Epidermal melanocyte (primary cell): ENCODE data around the gene MYH11.

Experiments
- DNase-seq: peaks from one replicate; pipeline ENCODE4 v3.0.0; 2011; ENCODE audit warnings: low spot score; ENCODE audit not compliant: insufficient read length

Gene MYH11

DNA sequence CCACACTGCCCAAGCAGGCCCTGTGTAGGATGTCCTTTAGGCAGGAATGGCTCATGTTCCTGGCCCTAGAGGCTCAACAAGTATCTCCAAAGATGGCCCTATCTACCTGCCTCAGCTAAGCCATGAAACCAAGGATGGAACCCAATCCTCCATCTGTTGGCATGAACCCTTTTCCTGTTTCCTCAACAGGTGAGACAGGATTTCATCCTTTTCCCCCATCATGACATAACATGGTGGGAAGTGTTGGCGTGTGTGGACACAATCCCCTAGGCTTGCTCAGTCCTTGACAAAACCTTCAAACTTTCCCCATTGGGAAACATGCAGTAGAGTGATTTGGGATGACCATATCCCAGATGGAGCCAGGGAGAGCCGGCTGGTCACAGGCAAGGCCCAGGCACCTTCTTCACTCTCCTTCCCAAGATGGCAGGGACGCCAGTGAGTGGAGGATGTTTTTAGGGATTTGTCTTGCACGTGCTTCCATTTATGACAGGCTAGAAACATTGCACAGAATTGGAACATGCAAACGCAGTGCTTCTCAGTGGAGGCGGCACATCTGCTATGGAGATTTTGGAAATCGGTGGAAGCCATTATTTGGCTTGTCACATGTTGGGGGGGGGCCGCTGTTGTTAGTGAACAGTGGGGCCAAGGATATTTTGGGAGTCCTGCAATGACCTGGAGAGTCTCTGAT lies 77.0 kb downstream of the MYH11 start:
- no peak for DNase-seq

DNA sequence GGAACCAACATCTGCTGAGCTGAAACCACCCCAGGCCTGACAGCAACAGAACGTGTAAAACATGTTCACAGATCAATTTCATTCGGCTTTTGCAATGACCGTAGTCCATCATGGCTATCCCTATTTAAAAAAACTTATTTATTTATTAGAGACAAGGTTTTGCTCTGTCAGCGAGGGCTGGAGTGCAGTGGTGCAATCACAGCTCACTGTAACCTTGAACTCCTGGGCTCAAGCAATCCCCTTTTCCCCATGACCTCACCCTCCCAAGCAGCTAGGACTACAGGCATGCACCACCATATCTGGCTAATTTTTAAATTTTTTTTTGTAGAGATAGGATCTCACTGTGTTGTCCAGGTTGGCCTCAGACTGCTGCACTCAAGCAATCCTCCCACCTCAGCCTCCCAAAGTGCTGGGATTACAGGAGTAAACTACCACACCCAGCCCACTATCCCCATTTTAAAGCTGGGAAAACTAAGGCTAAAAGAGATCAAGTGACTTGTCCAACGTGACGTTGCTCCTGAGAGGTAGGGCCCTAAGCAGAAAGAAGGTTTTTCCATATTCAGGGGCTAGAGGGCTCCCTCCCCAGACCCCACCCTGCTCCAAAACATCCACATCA lies 77.7 kb downstream of the MYH11 start:
- DNase-seq: no peak

- no peak for DNase-seq
These were observed 78.6 kb downstream of the MYH11 start for GRCh38 chr16:15778204-15778743.

DNA sequence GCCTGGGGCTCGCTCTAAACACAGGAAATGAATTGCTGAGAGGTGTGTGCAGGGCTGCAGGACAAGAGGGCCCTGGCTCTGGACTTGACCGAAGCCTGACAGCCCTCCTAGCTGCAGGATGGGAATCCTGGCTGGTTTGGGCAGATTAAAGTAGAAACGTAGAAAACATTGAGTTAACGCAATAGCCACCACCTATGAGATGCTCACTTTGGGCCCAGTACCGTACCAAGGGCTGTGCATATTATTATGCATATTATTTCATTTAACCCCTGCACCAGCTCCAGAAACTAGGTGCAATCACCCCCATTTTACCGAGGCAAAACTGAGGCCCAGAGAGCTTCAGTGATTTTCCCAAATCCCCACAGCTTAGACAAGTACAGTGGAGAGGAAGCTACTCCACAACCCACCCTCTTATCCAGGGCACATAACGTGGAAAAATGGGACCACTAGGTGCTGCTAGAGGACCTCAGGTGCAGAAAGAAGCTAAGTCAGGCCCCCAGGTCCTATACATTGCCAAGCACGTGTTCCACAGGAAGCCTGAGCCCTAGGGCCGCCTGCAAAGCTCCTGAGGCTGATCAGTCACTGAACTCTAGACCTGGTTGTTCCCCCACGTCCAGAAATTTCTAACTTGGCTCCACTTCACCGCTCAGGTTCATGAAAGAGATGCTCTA lies 79.2 kb downstream of the MYH11 start:
- no peak for DNase-seq

- DNase-seq: no peak
These were observed 80.3 kb downstream of the MYH11 start for GRCh38 chr16:15776572-15776971.

DNA sequence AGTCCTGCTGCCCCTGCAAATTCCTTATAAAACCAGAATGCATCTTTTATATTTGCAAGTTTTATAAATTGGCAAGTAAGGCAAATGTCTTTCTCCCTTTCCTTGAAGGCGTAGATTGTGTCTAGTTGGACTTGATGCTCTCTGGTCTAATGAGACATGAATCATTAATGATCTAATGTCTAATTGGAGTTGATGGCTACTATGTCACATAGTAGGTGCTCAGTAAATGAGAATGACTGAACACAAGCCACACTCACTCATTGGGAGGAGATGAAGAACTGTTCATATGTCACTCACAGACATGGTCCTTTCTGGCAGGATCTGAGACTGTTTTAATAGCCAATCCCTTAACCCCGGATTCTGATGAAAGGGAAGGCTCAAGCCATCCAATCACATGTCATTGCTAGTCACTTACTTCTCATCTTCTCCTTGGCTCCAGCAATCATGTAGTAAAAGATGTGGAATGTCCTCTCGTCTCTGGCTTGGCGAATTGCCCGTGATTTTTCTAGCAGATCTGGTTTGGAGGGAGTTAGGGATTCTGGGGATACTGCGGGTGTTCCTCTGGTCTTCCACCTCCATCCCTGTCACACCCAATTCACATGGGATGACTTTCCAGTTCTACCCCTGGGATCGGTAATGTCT lies 81.0 kb downstream of the MYH11 start:
- no peak for DNase-seq

DNA sequence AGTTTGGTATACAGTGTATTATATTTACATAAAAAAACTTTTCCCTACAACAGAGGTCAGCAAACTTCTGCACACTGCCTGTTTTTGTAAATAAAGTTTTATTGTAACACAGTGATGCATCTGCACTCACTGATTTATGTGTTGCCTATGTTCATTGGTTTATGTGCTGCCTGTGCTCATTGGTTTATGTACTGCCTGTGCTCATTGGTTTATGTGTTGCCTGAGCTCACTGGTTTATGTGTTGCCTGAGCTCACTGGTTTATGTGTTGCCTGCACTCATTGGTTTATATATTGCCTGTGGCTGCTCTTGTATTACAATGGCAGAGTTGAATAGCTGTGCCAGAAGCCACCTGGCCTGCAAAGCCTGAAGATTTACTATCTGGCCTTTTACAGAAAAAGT lies 81.6 kb downstream of the MYH11 start:
- no peak for DNase-seq

DNA sequence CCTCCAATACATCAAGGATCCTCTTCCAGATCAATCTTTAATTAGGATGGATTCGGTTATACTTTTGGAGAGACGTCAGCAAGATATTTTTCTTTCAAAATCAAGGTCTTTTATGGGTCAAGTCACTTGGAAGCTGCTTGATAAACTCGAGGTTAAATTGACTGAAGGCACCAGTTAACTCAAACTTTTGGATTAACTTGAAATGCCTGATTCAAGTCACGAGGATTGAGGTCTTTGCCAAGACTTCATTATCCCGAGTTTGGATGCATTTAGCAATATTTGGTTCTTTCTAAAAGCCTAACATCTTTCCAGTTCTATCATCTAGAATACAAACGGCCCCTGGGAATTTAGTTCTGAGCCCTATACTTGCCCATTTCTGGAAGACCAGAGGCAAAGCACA lies 82.9 kb downstream of the MYH11 start:
- DNase-seq: no peak

DNA sequence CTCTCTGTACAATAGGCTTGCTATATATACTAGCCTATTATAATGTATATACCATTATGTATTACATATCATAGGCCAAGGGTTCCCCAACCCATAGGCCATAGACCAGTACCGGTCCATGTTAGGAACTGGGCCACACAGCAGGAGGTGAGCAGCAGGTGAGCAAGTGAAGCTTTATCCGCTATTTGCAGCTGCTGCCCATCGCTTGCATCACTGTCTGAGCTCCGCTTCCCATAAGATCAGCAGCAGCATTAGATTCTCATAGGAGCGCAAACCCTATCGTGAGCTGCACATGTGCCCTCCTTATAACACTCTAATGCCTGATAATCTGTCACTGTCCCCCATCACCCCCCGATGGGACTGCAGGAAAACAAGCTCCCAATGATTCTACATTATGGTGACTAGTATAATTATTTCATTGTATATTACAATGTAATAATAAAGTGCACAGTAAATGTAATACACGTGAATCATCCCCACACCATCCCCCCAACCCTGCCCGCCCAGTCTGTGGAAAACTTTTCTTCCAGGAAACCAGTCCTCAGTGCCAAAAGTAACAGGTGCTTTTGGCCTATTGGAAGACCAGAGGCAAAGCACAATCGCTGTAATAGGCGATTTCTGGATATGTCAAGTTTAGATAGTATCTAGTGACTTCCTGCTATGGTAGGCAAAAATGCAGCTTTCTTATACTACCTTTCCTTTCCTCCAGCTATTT lies 84.1 kb downstream of the MYH11 start:
- DNase-seq: no peak

DNA sequence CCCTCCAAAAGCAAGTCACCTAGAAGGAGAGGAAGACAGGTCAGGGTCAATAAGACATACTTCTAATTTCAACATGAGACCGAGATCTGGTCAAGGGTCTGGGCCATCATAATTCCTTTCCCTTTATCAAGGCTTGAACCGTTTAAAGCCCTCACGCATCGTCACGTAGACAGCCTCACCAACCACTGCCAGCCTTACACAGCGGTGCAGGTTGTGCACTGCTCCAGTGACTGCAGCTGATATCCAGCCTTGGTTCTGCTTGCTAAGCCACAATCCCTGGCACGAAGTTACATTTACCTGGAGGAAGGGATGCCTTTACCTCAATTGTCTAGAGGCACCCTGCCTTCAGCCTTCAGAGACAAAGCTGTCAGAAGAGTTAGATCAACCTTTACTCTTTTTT lies 85.1 kb downstream of the MYH11 start:
- no peak for DNase-seq

GRCh38 chr16:15770512-15770911 lies 86.3 kb downstream of the MYH11 start:
- no peak for DNase-seq

DNA sequence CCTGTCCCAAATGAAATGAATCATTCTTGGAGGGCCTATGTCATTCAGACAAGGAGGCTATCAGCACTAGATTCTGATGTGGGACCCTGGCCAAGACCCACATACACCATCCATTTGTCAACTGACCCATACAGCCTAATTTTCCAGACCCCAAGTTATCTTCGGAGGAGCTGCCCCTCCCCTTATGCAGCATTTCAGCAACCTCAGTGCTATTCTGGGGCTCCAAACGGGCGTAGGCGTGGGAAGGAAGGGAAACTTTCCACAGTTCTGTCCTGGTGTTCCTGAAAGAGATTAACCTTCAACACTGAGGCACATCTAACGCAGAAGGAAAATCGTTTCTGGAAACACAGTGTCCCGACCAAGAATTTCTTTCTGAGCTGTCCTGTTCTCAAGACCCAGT lies 86.7 kb downstream of the MYH11 start:
- no peak for DNase-seq

GRCh38 chr16:15769239-15769638 lies 87.6 kb downstream of the MYH11 start:
- DNase-seq: no peak

GRCh38 chr16:15768201-15768600 lies 88.6 kb downstream of the MYH11 start:
- DNase-seq: no peak

- DNase-seq: no peak
These were observed 89.9 kb downstream of the MYH11 start for GRCh38 chr16:15766918-15767317.

DNA sequence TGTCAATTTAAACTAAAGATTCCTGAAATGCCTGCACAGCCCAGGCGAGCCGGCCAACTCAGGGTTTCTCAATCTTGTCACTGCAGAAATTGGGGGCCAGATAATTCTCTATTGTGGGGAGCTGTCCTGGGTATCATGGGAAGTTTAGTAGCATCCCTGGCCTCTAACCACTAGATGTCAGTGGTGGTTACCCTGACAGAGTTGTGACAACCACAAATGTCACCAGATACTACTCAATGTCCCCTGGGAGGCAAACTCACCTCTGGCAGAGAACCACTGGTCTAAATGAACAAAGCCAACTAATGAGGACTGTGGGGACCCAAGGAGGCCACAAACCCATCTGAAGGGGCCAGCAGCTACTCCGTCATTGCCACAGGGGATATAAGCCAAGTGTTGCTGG lies 90.9 kb downstream of the MYH11 start:
- DNase-seq: peak; percentile 51

GRCh38 chr16:15765116-15765515 lies 91.7 kb downstream of the MYH11 start:
- DNase-seq: no peak

- DNase-seq: no peak
These were observed 92.7 kb downstream of the MYH11 start for GRCh38 chr16:15764112-15764511.

- no peak for DNase-seq
These were observed 96.7 kb downstream of the MYH11 start for GRCh38 chr16:15760129-15760528.

DNA sequence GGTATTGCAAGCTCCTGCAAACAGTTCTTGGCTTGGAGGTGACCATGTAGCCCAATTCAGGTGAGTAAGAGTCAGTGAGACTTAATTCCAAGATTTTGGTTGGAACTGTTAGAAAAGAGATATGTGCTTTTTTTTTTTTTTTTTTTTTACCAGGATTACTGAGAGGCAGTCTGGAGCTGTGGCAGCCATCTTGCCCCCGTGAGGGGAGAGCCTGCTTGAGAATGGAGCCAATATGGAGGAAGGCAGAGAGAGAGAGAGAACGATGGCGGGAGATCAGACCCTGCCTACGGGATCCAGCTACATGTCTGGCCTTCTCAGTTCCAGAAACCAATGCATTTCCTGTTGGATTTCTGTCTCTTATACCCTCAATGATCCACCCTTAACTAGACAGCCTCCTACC lies 97.8 kb downstream of the MYH11 start:
- DNase-seq: no peak

DNA sequence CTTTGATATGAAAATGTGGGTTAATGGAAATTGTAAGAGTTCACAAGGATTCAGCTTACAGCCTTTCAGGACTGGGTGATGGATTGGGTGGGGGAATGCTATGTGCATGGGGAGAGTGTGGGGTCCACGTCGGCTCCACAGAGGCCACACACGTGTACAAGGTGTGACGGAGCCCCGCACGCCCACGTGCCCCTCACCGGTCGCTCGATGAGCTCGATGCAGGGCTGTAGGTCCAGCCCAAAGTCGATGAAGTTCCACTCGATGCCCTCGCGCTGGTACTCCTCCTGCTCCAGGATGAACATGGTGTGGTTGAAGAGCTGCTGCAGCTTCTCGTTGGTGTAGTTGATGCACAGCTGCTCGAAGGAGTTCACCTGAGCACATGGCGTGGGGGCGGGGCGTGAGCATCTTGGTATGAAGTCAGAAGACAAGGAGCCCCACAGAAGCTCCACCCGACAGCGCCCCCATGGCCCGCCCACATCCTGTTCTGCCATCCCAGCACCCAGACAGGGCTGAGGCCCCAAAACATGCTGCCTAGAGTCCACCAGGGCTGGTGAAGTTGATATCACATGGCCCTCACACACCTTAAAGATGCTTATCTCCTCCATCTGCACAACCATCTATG lies 99.1 kb downstream of the MYH11 start:
- DNase-seq: no peak
